ENCODE measurements around the gene TBCK. TPM values are rescaled to one million over a fixed set of nuclear protein-coding genes. Genes with fewer than 3 reads are reported as not detected.

TBCK gene
- total RNA-seq, 1 donor from 2014 or later: 16.3 TPM

DNA sequence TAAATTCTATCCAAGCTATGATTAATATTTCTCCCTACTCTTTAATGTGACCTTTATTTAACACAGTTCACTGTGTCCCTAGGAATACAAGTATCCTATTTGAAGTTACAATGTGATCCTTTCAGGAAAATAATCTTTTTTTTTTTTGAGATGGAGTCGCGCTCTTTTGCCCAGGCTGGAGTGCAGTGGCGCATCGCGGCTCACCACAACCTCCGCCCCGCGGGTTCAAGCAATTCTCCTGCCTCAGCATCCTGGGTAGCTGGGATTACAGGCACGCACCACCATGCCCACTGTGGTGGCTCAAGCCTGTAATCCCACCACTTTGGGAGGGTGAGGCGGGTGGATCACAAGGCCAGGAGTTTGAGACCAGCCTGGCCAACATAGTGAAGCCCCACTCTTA lies 21.9 kb downstream of the TBCK start:
- Histone ChIP-seq H3K4me3 (ENCODE audit: low read depth, low read length) (no peak overlapping the region), H3K36me3 (ENCODE audit: control insufficient read depth, insufficient read depth, low read length) (peaks cover 1% of the 10 kb centered on the region), H3K27me3 (ENCODE audit: control insufficient read depth, insufficient read depth, low read length) (no peaks in the 10 kb centered on the region)
- FAIRE-seq (no peak), DNase-seq (ENCODE audit: low read depth) (no peak)
- TF ChIP-seq, protein P1, sequence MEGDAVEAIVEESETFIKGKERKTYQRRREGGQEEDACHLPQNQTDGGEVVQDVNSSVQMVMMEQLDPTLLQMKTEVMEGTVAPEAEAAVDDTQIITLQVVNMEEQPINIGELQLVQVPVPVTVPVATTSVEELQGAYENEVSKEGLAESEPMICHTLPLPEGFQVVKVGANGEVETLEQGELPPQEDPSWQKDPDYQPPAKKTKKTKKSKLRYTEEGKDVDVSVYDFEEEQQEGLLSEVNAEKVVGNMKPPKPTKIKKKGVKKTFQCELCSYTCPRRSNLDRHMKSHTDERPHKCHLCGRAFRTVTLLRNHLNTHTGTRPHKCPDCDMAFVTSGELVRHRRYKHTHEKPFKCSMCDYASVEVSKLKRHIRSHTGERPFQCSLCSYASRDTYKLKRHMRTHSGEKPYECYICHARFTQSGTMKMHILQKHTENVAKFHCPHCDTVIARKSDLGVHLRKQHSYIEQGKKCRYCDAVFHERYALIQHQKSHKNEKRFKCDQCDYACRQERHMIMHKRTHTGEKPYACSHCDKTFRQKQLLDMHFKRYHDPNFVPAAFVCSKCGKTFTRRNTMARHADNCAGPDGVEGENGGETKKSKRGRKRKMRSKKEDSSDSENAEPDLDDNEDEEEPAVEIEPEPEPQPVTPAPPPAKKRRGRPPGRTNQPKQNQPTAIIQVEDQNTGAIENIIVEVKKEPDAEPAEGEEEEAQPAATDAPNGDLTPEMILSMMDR (IDR thresholded peaks at IDR 0.05; ENCODE audit: insufficient read depth, low read length, severe bottlenecking): no peak

DNA sequence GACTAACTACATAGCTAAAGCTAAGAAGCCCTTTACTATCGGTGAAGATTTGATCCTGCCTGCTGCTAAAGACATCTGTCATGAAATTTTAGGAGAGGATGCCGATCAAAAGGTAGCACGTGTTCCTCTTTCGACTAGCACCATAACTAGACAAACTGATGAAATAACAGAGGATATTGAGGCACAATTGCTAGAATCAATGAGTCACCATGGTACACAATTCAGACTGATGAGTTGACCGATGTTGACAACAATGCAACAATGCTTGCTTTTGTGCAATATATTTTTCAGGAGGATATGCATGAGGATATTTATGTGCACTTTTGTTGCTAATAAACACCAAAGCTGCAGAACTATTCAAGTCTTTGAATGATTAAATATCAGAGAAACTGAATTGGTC lies 24.3 kb downstream of the TBCK start:
- DNase-seq (ENCODE audit: low read depth): no peak
- no peak for FAIRE-seq
- H3K27me3 ChIP-seq (ENCODE audit: control insufficient read depth, insufficient read depth, low read length): no peaks in the 10 kb centered on the region
- TF ChIP-seq, protein P1 (IDR thresholded peaks at IDR 0.05; ENCODE audit: insufficient read depth, low read length, severe bottlenecking): no peak
- peaks cover 1% of the 10 kb centered on the region for H3K36me3 ChIP-seq (ENCODE audit: control insufficient read depth, insufficient read depth, low read length)
- no peak overlapping the region for H3K4me3 ChIP-seq (ENCODE audit: low read depth, low read length)

DNA sequence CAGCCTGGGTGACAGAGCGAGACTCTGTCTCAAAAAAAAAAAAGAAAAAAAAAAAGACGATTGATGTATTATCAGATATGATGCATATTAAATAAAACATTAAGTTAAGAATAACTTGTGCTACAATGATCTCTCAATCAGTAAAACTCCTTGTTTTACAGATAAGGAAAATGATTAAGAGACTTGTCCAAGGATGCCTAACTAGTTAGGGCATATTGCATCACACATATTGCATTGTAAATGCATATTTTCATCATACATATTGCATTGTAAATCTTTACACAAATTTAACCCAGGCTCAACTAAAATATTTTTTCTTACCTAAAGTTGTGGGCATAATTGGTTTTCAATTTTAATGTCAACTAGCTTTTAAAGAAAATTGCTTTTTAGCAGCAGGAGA lies 26.3 kb downstream of the TBCK start:
- Histone ChIP-seq H3K36me3 (ENCODE audit: control insufficient read depth, insufficient read depth, low read length) (peaks cover 1% of the 10 kb centered on the region), H3K4me3 (ENCODE audit: low read depth, low read length) (no peak overlapping the region), H3K27me3 (ENCODE audit: control insufficient read depth, insufficient read depth, low read length) (no peaks in the 10 kb centered on the region)
- DNase-seq (ENCODE audit: low read depth): peak; percentile 10
- TF ChIP-seq, protein P1 (IDR thresholded peaks at IDR 0.05; ENCODE audit: insufficient read depth, low read length, severe bottlenecking): no peak
- FAIRE-seq: no peak

DNA sequence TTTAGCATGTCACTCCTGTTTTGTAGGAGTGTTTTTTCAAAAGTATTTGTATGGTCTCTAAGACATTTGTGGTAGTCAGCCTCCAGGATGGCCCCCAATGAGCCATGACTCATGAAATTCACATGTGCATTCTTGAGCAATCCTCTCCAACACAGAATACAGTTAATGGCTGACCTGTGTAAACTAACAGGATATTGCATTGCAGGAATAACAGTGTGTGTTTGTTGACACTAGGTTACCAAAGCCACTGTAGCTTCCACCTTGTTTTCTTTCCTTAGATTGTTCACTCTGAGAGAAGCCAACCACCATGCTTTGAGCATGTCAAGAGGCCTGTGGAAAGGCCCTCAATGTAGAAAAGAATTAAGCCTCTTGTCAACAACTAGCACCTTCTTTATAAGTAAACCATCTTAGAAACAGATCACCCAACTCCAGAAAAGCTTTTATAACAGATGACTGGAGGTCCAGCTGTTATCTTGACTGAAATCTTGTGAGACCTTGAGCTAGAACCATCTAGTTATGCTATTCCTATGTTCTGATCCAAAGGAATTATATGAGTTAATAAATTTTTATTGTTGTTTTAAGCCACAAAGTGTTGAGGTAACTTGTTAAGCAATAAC lies 28.5 kb downstream of the TBCK start:
- Histone ChIP-seq H3K4me3 (ENCODE audit: low read depth, low read length) (no peak overlapping the region), H3K36me3 (ENCODE audit: control insufficient read depth, insufficient read depth, low read length) (peaks cover 1% of the 10 kb centered on the region), H3K27me3 (ENCODE audit: control insufficient read depth, insufficient read depth, low read length) (no peaks in the 10 kb centered on the region)
- FAIRE-seq (no peak), DNase-seq (ENCODE audit: low read depth) (peak; percentile 96)
- TF ChIP-seq, protein P1 (IDR thresholded peaks at IDR 0.05; ENCODE audit: insufficient read depth, low read length, severe bottlenecking): no peak

DNA sequence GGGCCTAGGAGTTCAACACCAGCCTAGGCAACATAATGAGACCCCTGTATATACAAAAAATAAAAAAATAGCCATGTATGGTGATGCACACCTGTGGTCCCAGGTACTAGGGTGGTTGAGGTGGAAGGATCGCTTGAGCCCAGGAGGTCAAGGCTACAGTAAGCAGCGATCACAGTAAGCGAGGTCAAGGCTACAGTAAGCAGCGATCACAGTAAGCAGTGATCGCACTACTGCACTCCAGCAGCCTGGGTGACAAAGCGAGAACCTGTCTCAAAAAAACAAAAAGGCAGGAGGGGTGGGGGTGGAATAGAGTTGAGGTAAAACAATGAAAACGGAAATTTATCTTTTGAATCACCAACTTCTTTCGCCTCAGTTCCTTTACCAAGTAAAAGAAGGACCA lies 29.4 kb downstream of the TBCK start:
- no peak for DNase-seq (ENCODE audit: low read depth)
- TF ChIP-seq, protein P1 (IDR thresholded peaks at IDR 0.05; ENCODE audit: insufficient read depth, low read length, severe bottlenecking): no peak
- Histone ChIP-seq H3K4me3 (ENCODE audit: low read depth, low read length) (no peak overlapping the region), H3K36me3 (ENCODE audit: control insufficient read depth, insufficient read depth, low read length) (no peaks in the 10 kb centered on the region), H3K27me3 (ENCODE audit: control insufficient read depth, insufficient read depth, low read length) (no peaks in the 10 kb centered on the region)
- FAIRE-seq: no peak

DNA sequence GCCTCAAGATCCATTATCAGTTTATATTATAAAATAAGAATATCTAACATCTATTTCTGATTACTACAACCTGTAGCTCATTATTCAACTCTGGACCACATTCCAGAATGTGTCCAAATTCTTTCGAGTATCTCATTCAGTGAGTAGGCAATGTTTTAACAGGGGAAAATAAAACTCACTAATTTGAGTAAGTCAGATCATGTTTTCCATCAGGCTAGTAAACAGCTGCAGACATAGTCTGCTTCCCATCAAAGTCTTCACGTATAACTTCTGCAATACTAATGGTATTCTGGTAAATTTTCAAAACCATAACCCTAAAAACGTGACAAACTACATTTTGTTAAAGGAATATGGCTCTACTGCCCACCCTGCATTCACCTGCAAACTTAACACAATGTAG lies 31.8 kb downstream of the TBCK start:
- Histone ChIP-seq H3K27me3 (ENCODE audit: control insufficient read depth, insufficient read depth, low read length) (no peaks in the 10 kb centered on the region), H3K36me3 (ENCODE audit: control insufficient read depth, insufficient read depth, low read length) (no peaks in the 10 kb centered on the region), H3K4me3 (ENCODE audit: low read depth, low read length) (no peak overlapping the region)
- TF ChIP-seq, protein P1 (IDR thresholded peaks at IDR 0.05; ENCODE audit: insufficient read depth, low read length, severe bottlenecking): no peak
- DNase-seq (ENCODE audit: low read depth): no peak
- no peak for FAIRE-seq

All from bronchial epithelial cell (primary cell).